ENCODE results near the gene KIAA1549. TPM values are rescaled to one million over a fixed set of nuclear protein-coding genes. Genes with fewer than 3 reads are reported as not detected.
A peak's percentile ranks its signal among the peaks of the same experiment; 100 is the strongest.

KIAA1549 gene
- total and polyA plus RNA-seq, 9 of the 15 experiments (the other 6 are each of a cell fraction or from before 2014, with no cell fraction given), result 0.01 to 0.29 (median 0.07) TPM

GRCh38 chr7:139016931-139017511, 35.8 kb upstream of the KIAA1549 start (continued):
- TF ChIP-seq IRF2 (CRISPR knock-in tag; IDR thresholded peaks at IDR 0.05) (no peak), CBX3 (IDR thresholded peaks at IDR 0.05; ENCODE audit: borderline replicate concordance in 1 of 2, low read length in 2 of 2) (no peak), MBD2 (IDR thresholded peaks at IDR 0.05; ENCODE audit: borderline replicate concordance, low read depth) (no peak), ETS2 (tag; IDR thresholded peaks at IDR 0.05; ENCODE audit: borderline replicate concordance, poor library complexity, severe bottlenecking) (no peak), KDM4B (IDR thresholded peaks at IDR 0.05; ENCODE audit: borderline replicate concordance in 2 of 2, low read depth in 1 of 2) (no peak), ZNF766 (CRISPR knock-in tag; conservative IDR thresholded peaks at IDR 0.05) (no peak), GMEB1 (CRISPR knock-in tag; IDR thresholded peaks at IDR 0.05) (no peak), GTF2A2 (tag; IDR thresholded peaks at IDR 0.05) (no peak), FOXJ2 (tag; IDR thresholded peaks at IDR 0.05) (peak; percentile 29; the same call in 1 of the 2 replicates), ZFP1 (CRISPR knock-in tag; IDR thresholded peaks at IDR 0.05) (no peak), ARHGAP35 (IDR thresholded peaks at IDR 0.05; ENCODE audit: partially characterized antibody) (no peak), MTF1 (CRISPR knock-in tag; IDR thresholded peaks at IDR 0.05; ENCODE audit: borderline replicate concordance) (no peak), WHSC1 (IDR thresholded peaks at IDR 0.05; ENCODE audit: low read length) (no peak), NCOA1 (IDR thresholded peaks at IDR 0.05; ENCODE audit: low read depth) (no peak), ZNF696 (CRISPR knock-in tag; conservative IDR thresholded peaks at IDR 0.05) (no peak), SMC3 (conservative IDR thresholded peaks at IDR 0.05; ENCODE audit: insufficient read depth, low read depth, low read length) (peak; percentile 97), YY1 (IDR thresholded peaks at IDR 0.05; ENCODE audit: borderline replicate concordance in 1 of 3, control insufficient read depth in 1 of 3, extremely low read depth in 1 of 3, insufficient read depth in 3 of 3, insufficient read length in 1 of 3, insufficient replicate concordance in 2 of 3, low read depth in 1 of 3, low read length in 2 of 3) (peak in 1 of 3 experiments; percentile 21), ETV1 (tag; conservative IDR thresholded peaks at IDR 0.05; ENCODE audit: low read depth) (no peak)
- TF ChIP-seq, protein P1, sequence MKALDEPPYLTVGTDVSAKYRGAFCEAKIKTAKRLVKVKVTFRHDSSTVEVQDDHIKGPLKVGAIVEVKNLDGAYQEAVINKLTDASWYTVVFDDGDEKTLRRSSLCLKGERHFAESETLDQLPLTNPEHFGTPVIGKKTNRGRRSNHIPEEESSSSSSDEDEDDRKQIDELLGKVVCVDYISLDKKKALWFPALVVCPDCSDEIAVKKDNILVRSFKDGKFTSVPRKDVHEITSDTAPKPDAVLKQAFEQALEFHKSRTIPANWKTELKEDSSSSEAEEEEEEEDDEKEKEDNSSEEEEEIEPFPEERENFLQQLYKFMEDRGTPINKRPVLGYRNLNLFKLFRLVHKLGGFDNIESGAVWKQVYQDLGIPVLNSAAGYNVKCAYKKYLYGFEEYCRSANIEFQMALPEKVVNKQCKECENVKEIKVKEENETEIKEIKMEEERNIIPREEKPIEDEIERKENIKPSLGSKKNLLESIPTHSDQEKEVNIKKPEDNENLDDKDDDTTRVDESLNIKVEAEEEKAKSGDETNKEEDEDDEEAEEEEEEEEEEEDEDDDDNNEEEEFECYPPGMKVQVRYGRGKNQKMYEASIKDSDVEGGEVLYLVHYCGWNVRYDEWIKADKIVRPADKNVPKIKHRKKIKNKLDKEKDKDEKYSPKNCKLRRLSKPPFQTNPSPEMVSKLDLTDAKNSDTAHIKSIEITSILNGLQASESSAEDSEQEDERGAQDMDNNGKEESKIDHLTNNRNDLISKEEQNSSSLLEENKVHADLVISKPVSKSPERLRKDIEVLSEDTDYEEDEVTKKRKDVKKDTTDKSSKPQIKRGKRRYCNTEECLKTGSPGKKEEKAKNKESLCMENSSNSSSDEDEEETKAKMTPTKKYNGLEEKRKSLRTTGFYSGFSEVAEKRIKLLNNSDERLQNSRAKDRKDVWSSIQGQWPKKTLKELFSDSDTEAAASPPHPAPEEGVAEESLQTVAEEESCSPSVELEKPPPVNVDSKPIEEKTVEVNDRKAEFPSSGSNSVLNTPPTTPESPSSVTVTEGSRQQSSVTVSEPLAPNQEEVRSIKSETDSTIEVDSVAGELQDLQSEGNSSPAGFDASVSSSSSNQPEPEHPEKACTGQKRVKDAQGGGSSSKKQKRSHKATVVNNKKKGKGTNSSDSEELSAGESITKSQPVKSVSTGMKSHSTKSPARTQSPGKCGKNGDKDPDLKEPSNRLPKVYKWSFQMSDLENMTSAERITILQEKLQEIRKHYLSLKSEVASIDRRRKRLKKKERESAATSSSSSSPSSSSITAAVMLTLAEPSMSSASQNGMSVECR (CRISPR knock-in tag; IDR thresholded peaks at IDR 0.05), result no peak
- TF ChIP-seq, protein P2, sequence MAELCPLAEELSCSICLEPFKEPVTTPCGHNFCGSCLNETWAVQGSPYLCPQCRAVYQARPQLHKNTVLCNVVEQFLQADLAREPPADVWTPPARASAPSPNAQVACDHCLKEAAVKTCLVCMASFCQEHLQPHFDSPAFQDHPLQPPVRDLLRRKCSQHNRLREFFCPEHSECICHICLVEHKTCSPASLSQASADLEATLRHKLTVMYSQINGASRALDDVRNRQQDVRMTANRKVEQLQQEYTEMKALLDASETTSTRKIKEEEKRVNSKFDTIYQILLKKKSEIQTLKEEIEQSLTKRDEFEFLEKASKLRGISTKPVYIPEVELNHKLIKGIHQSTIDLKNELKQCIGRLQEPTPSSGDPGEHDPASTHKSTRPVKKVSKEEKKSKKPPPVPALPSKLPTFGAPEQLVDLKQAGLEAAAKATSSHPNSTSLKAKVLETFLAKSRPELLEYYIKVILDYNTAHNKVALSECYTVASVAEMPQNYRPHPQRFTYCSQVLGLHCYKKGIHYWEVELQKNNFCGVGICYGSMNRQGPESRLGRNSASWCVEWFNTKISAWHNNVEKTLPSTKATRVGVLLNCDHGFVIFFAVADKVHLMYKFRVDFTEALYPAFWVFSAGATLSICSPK (IDR thresholded peaks at IDR 0.05; ENCODE audit: borderline replicate concordance), result no peak
